ENCODE measurements around the gene NDUFAF8. TPM values are rescaled to one million over a fixed set of nuclear protein-coding genes. Genes with fewer than 3 reads are reported as not detected.

Gene NDUFAF8
- total RNA-seq, 1 donor from 2014 or later: 61.5 TPM

GRCh38 chr17:81278831-81279230 is 39.7 kb downstream of the NDUFAF8 start:
- H3K27me3 ChIP-seq (ENCODE audit: low read depth): no peaks in the 10 kb centered on the region
- intact Hi-C loops (cut with micrococcal nuclease): no loop called here
- peaks cover 24% of the 10 kb centered on the region for H3K4me1 ChIP-seq
- peaks cover 78% of the 10 kb centered on the region for H3K36me3 ChIP-seq
- TF ChIP-seq CTCF (IDR thresholded peaks at IDR 0.05; ENCODE audit: borderline replicate concordance): no peak
- H3K27ac ChIP-seq (replicated peaks): peak overlapping the region; percentile 81
- no peak overlapping the region for H3K4me3 ChIP-seq
- DNase-seq: no peak
- no peaks in the 10 kb centered on the region for H3K9me3 ChIP-seq (replicated peaks)

GRCh38 chr17:81279278-81280275 is 40.5 kb downstream of the NDUFAF8 start:
- Histone ChIP-seq H3K4me1 (peaks cover 27% of the 10 kb centered on the region), H3K27ac (replicated peaks) (no peak overlapping the region), H3K36me3 (peaks cover 71% of the 10 kb centered on the region), H3K4me3 (no peak overlapping the region), H3K9me3 (replicated peaks) (no peaks in the 10 kb centered on the region), H3K27me3 (ENCODE audit: low read depth) (no peaks in the 10 kb centered on the region)
- DNase-seq: no peak
- no peak for TF ChIP-seq CTCF (IDR thresholded peaks at IDR 0.05; ENCODE audit: borderline replicate concordance)
- intact Hi-C loops (cut with micrococcal nuclease): no loop called here

GRCh38 chr17:81280571-81280970 is 41.5 kb downstream of the NDUFAF8 start:
- Histone ChIP-seq H3K27me3 (ENCODE audit: low read depth) (no peaks in the 10 kb centered on the region), H3K4me3 (no peak overlapping the region), H3K36me3 (peaks cover 68% of the 10 kb centered on the region), H3K4me1 (peaks cover 37% of the 10 kb centered on the region), H3K27ac (replicated peaks) (no peak overlapping the region), H3K9me3 (replicated peaks) (no peaks in the 10 kb centered on the region)
- no peak for TF ChIP-seq CTCF (IDR thresholded peaks at IDR 0.05; ENCODE audit: borderline replicate concordance)
- intact Hi-C loops (cut with micrococcal nuclease): no loop called here
- no peak for DNase-seq

- H3K27ac ChIP-seq (replicated peaks): no peak overlapping the region
- H3K9me3 ChIP-seq (replicated peaks): no peaks in the 10 kb centered on the region
- H3K36me3 ChIP-seq: peaks cover 54% of the 10 kb centered on the region
- no peak for TF ChIP-seq CTCF (IDR thresholded peaks at IDR 0.05; ENCODE audit: borderline replicate concordance)
- no peak overlapping the region for H3K4me3 ChIP-seq
- intact Hi-C loops (cut with micrococcal nuclease): no loop called here
- H3K27me3 ChIP-seq (ENCODE audit: low read depth): no peaks in the 10 kb centered on the region
- DNase-seq: no peak
- peaks cover 47% of the 10 kb centered on the region for H3K4me1 ChIP-seq
Measured at GRCh38 chr17:81282141-81282540, 43.0 kb downstream of the NDUFAF8 start.

- peaks cover 47% of the 10 kb centered on the region for H3K4me1 ChIP-seq
- no peak for TF ChIP-seq CTCF (IDR thresholded peaks at IDR 0.05; ENCODE audit: borderline replicate concordance)
- intact Hi-C loops (cut with micrococcal nuclease): no loop called here
- no peak overlapping the region for H3K4me3 ChIP-seq
- peaks cover 59% of the 10 kb centered on the region for H3K36me3 ChIP-seq
- no peaks in the 10 kb centered on the region for H3K27me3 ChIP-seq (ENCODE audit: low read depth)
- no peak overlapping the region for H3K27ac ChIP-seq (replicated peaks)
- DNase-seq: no peak
- H3K9me3 ChIP-seq (replicated peaks): no peaks in the 10 kb centered on the region
Measured at GRCh38 chr17:81282876-81283275, 43.8 kb downstream of the NDUFAF8 start.

Data from left ventricle myocardium inferior (tissue), 1 donor.